RWPE2 (cell line): Measurements from ENCODE around the gene RUVBL2.
A peak's percentile ranks its signal among the peaks of the same experiment; 100 is the strongest.

Experiments
- ATAC-seq: fragments of 200-7000 bp; cut with Tn5 transposase; 3 replicates; pipeline ENCODE4 v1.9.1; 2021; ENCODE audit warnings: low read depth
- DNase-seq: peaks from one replicate; pipeline ENCODE4 v3.0.0-alpha.2; 2020; ENCODE audit warnings: low spot score
- H3K27ac ChIP-seq: fragments of 450-650 bp; 2 replicates; pipeline ENCODE4 v1.5.1; 2017; ENCODE audit warnings: mild to moderate bottlenecking; ENCODE audit not compliant: poor library complexity, severe bottlenecking
- H3K27me3 ChIP-seq: fragments of 250-450 bp; sonication (Bioruptor Pico); 2 replicates; pipeline ENCODE4 v1.5.1; 2021; ENCODE audit warnings: mild to moderate bottlenecking, moderate library complexity; ENCODE audit not compliant: insufficient read depth, poor library complexity, severe bottlenecking
- H3K36me3 ChIP-seq: fragments of 250-450 bp; sonication (Bioruptor Pico); 2 replicates; pipeline ENCODE4 v1.5.1; 2020; ENCODE audit warnings: low read depth, mild to moderate bottlenecking, moderate library complexity
- H3K4me1 ChIP-seq: fragments of 250-450 bp; sonication (Bioruptor Pico); 2 replicates; pipeline ENCODE4 v1.5.1; 2021; ENCODE audit warnings: mild to moderate bottlenecking, moderate library complexity; ENCODE audit not compliant: insufficient read depth, poor library complexity, severe bottlenecking
- H3K4me3 ChIP-seq: fragments of 250-450 bp; sonication (Bioruptor Pico); 2 replicates; pipeline ENCODE4 v1.5.1; 2021; ENCODE audit warnings: mild to moderate bottlenecking, moderate library complexity; ENCODE audit not compliant: severe bottlenecking
- H3K9me3 ChIP-seq: fragments of 250-450 bp; sonication (Bioruptor Pico); 2 replicates; pipeline ENCODE4 v1.5.1; 2021; ENCODE audit warnings: mild to moderate bottlenecking, moderate library complexity; ENCODE audit not compliant: severe bottlenecking
- CTCF ChIP-seq: fragments of 450-650 bp; IDR thresholded peaks from one replicate; pipeline ENCODE4 v1.5.1; 2017; ENCODE audit warnings: mild to moderate bottlenecking, moderate library complexity; ENCODE audit not compliant: poor library complexity, severe bottlenecking

The RUVBL2 gene

GRCh38 chr19:48954595-48955307 is 38.9 kb upstream of the RUVBL2 start, which contains the start of gene BAX:
BAX (plus strand) TSS chr19:48954875; CDS start chr19:48954929, 54 bp downstream.
- no peaks in the 10 kb centered on the region for H3K27me3 ChIP-seq
- H3K4me1 ChIP-seq, result no peaks in the 10 kb centered on the region
- ATAC-seq (peak; percentile 88), DNase-seq (peak; percentile 96)
- no peaks in the 10 kb centered on the region for H3K9me3 ChIP-seq
- peak within 1 kb of the TSS; percentile 62 for H3K27ac ChIP-seq
- no peak for TF ChIP-seq CTCF
- peaks cover 13% of the 10 kb centered on the region for H3K36me3 ChIP-seq
- peak within 1 kb of the TSS; percentile 66 for H3K4me3 ChIP-seq

DNA sequence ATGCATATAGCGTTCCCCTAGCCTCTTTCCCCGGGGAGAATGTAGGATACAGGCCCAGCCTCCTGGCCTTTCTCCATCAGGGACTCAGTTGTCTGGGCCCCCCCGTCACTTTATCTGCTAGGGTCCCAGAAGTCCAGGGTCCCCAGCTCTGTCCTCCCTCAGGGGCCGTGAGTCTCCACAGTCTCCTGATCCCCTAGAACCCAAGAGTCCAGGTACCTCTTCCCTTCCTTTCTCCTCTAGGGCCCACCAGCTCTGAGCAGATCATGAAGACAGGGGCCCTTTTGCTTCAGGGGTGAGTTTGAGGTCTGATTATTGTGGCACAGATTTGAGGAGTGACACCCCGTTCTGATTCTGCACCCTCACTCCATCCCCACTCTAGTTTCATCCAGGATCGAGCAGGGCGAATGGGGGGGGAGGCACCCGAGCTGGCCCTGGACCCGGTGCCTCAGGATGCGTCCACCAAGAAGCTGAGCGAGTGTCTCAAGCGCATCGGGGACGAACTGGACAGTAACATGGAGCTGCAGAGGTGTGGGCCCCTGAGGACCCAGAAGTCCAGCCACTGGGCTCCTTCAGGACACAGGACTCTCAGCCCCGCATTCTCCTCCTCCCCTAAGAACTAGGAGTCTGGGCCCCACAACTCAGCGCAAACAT is 38.3 kb upstream of the RUVBL2 start:
- DNase-seq (no peak), ATAC-seq (no peak; the same call in 2 of the 3 replicates)
- Histone ChIP-seq H3K9me3 (no peaks in the 10 kb centered on the region), H3K4me3 (peak overlapping the region; percentile 66), H3K27me3 (no peaks in the 10 kb centered on the region), H3K27ac (peak overlapping the region; percentile 62), H3K36me3 (peaks cover 17% of the 10 kb centered on the region), H3K4me1 (no peaks in the 10 kb centered on the region)
- TF ChIP-seq CTCF, result no peak

DNA sequence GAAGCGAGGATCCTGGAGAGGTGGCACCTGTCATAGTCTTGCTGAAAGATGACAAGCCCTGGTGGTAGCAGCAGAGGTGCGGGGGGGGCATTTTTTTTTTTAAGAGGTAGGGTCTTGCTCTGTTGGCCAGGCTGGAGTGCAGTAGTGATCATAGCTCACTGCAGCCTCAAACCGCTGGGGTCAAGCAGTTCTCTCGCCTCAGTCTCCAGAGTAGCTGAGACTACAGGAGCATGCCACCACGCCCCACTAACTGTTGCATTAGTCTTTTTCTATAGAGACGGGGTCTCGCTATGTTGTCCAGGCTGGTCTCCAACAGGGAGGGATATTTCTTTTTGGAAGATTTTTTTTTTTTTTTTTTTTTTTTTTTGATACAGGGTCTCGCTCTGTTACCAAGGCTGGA is 35.7 kb upstream of the RUVBL2 start:
- peaks cover 17% of the 10 kb centered on the region for H3K36me3 ChIP-seq
- no peak for TF ChIP-seq CTCF

GRCh38 chr19:48959341-48960239 is 34.1 kb upstream of the RUVBL2 start:
- no peak overlapping the region for H3K27ac ChIP-seq
- no peak overlapping the region for H3K4me3 ChIP-seq
- peaks cover 15% of the 10 kb centered on the region for H3K4me1 ChIP-seq

More for the DNA sequence above, 35.7 kb upstream of the RUVBL2 start:
- ATAC-seq (no peak), DNase-seq (no peak)
- Histone ChIP-seq H3K27ac (no peak overlapping the region), H3K9me3 (no peaks in the 10 kb centered on the region), H3K27me3 (no peaks in the 10 kb centered on the region), H3K4me3 (no peak overlapping the region), H3K4me1 (no peaks in the 10 kb centered on the region)

More at GRCh38 chr19:48959341-48960239, 34.1 kb upstream of the RUVBL2 start:
- Histone ChIP-seq H3K9me3 (no peaks in the 10 kb centered on the region), H3K36me3 (peaks cover 17% of the 10 kb centered on the region), H3K27me3 (no peaks in the 10 kb centered on the region)
- DNase-seq (no peak), ATAC-seq (no peak)
- TF ChIP-seq CTCF, result no peak
